ENCODE measurements around the gene TOB2. TPM values are rescaled to one million over a fixed set of nuclear protein-coding genes. Genes with fewer than 3 reads are reported as not detected.

Gene TOB2, protein sequence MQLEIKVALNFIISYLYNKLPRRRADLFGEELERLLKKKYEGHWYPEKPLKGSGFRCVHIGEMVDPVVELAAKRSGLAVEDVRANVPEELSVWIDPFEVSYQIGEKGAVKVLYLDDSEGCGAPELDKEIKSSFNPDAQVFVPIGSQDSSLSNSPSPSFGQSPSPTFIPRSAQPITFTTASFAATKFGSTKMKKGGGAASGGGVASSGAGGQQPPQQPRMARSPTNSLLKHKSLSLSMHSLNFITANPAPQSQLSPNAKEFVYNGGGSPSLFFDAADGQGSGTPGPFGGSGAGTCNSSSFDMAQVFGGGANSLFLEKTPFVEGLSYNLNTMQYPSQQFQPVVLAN
- total RNA-seq (10 to 100 TPM; 35.4 to 41.7 TPM), polyA plus RNA-seq (ENCODE audit: insufficient read depth, low read depth, low replicate concordance) (32.7 TPM)
- long read RNA-seq, donor 1, full-length matches to known transcripts: 26 of 26 reads
- long read RNA-seq, donor 1, partial matches to known transcripts: 0 of 26 reads
- long read RNA-seq, donor 1, other reads (novel, unspliced or antisense): 0 of 26 reads
- long read RNA-seq, donor 2, full-length matches to known transcripts: 14 of 14 reads
- long read RNA-seq, donor 2, partial matches to known transcripts: 0 of 14 reads
- long read RNA-seq, donor 2, other reads (novel, unspliced or antisense): 0 of 14 reads

DNA sequence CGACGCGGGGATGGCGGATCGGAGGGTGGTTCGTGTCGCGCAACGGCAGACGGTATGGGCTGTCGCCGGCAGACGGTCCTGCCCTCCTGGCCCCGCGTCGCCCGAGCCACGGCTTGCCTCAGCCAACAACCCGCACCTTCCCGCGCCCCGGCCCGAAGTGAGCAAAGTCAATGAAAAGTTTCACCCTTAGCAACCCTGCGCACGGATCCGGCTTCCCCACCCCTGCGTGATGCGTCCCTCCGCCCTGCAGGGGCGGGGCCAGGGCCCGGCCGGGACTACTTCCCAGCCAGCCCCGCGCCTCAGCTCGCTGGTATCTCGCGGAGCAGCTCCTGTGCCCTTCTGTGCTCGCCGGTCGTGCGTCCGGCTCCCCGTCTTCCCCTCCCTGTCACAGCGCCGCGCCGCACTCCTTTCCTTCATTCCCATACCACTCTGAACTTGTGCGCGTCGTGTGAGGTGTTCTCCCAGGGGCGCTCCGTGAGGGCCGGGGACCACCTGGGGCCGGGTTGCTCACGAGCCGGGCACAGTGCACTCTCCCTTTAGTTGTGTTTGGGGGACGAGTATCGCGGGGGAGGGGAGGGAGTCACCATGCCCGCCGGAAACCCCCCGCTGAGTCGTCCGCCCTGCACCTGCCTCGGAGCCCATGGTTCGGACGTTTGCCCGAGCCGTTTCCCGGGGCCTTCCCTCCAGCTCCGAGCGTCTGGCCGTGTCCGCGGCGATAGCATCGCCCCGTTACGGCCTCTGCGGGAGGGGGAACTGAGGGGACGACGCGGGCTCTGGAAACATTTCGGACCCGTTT is at the start of gene TOB2:
Gene TOB2, minus strand, starts transcription at position 163 of the 796 bp plus-strand sequence. CDS start 9,456 bp downstream, outside the sequence.
- no peaks in the 10 kb centered on the region for H3K27me3 ChIP-seq
- peak; percentile 97 for DNase-seq
- H3K4me3 ChIP-seq: peak within 1 kb of the TSS; percentile 94 to 96
- WGBS, 2 donors: 0 to 1% methylated on average over 24 to 78 of the region's 85 CpGs
- TF ChIP-seq, protein P1, sequence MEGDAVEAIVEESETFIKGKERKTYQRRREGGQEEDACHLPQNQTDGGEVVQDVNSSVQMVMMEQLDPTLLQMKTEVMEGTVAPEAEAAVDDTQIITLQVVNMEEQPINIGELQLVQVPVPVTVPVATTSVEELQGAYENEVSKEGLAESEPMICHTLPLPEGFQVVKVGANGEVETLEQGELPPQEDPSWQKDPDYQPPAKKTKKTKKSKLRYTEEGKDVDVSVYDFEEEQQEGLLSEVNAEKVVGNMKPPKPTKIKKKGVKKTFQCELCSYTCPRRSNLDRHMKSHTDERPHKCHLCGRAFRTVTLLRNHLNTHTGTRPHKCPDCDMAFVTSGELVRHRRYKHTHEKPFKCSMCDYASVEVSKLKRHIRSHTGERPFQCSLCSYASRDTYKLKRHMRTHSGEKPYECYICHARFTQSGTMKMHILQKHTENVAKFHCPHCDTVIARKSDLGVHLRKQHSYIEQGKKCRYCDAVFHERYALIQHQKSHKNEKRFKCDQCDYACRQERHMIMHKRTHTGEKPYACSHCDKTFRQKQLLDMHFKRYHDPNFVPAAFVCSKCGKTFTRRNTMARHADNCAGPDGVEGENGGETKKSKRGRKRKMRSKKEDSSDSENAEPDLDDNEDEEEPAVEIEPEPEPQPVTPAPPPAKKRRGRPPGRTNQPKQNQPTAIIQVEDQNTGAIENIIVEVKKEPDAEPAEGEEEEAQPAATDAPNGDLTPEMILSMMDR (IDR thresholded peaks at IDR 0.05): peak in 1 of 3 experiments; percentile 42
- peak; percentile 85 for TF ChIP-seq POLR2A (IDR thresholded peaks at IDR 0.05)
- no peaks in the 10 kb centered on the region for H3K9me3 ChIP-seq
- no peaks in the 10 kb centered on the region for H3K36me3 ChIP-seq (ENCODE audit: low read depth, missing control alignments)
- H3K27ac ChIP-seq: peak within 1 kb of the TSS; percentile 96 to 97
- intact Hi-C loops (cut with DNase I; ENCODE audit: low total_unique reads): no loop called here
- H3K4me1 ChIP-seq: peaks cover 25% of the 10 kb centered on the region

DNA sequence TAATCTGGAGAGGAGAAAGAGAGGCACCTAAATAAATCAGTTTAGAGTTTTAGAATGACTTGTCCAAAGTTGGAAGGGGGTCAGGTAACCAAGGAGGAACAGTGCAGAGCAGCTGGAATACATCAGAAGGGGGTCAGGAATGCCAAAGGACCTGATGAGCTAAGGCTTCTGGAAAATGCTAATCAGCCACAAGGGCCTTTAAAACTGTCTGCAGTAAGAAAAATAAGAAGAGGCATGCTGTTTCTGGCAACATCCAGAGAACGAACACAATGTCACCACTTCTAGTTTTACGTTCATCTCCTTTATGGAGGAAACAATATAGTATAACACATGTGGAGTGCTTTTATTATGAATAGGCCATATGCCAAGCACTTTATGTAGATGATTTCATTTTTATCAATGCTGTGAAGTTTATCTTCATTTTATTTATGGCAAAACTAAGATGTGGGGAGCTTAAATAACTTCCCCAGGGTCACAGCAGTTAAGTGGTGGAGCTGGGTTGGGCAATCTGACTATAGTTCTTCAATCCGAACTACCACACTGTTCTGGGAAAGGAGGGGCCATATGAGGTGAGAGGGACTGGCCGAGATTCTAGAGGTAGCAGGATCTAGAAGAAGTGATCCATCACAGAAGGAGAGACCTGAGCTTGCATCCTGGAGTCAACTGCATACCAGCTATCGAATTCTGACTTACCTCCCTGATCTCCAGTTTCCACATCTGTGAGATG is 44.9 kb upstream of the TOB2 start:
- Histone ChIP-seq H3K9me3 (no peaks in the 10 kb centered on the region), H3K27me3 (no peaks in the 10 kb centered on the region), H3K4me1 (peaks cover 16% of the 10 kb centered on the region), H3K4me3 (no peak overlapping the region), H3K27ac (peak overlapping the region in 1 of 2 donors; percentile 59), H3K36me3 (ENCODE audit: low read depth, missing control alignments) (no peaks in the 10 kb centered on the region)
- DNase-seq: no peak
- TF ChIP-seq POLR2A (IDR thresholded peaks at IDR 0.05): no peak
- TF ChIP-seq, protein P1 (IDR thresholded peaks at IDR 0.05): no peak
- intact Hi-C loops (cut with DNase I; ENCODE audit: low total_unique reads): no loop called here
- 53 to 57% methylated on average over 5 of the region's 5 CpGs for WGBS, 2 donors

DNA sequence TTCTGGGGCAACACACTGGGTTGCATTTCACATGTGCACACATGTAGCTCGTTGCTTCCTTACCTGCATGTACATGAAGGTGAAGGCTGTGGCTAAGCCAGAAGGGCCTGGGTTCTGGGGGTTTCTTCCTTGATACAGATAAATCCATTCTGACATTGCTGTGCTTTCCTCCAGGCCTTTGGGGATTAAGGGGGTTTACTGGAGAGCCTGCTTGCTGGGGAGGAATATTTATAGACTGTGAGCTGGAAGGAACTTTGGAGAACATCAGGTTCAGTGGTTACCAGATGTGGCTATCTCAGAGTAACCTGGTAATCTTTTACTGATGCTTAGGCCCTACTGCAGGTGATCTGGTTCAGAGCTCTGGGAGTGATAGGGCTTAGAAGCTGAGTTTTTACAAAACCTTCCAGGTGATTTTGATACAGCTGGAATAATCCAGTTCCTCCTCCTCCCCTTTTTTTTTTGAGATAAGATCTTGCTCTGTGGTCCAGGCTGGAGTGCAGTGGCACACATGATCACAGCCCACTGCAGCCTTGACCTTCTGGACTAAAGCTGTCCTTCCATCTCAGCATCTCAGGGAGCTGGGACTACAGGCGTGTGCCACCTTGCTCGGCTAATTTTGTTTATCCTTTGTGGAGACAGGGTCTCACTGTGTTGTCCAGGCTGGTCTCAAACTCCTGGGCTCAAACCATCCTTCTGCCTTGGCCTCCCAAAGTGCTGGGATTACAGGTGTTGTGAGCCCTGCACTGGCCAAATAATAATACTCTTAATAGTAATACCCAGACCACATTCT is 42.2 kb upstream of the TOB2 start:
- H3K27me3 ChIP-seq: no peaks in the 10 kb centered on the region
- H3K9me3 ChIP-seq: no peaks in the 10 kb centered on the region
- no peak for DNase-seq
- TF ChIP-seq, protein P1 (IDR thresholded peaks at IDR 0.05): no peak
- TF ChIP-seq POLR2A (IDR thresholded peaks at IDR 0.05): no peak
- no peak overlapping the region for H3K27ac ChIP-seq
- peaks cover 16% of the 10 kb centered on the region for H3K4me1 ChIP-seq
- intact Hi-C loops (cut with DNase I; ENCODE audit: low total_unique reads): no loop called here
- no peaks in the 10 kb centered on the region for H3K36me3 ChIP-seq (ENCODE audit: low read depth, missing control alignments)
- no peak overlapping the region for H3K4me3 ChIP-seq
- 72 to 75% methylated on average over 3 of the region's 3 CpGs for WGBS, 2 donors

DNA sequence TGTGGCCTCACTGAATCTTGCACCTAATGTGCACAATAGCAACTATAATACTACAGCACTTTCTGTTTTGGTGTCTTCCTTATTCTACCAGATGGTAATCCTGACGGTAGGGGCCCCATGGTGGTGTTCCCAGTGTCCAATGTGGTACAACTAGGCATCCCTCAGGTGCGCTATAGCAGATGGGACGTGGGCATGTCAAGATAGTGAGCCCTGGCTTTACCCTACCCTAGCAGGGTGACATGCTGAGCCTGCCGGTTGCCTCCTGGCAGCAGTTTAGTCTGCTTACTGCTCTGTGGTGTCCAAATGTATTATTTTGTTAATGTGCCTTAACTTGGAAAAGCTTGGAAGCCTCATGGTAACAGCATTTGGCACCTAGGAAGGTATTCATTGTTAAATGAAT is 41.5 kb upstream of the TOB2 start:
- Histone ChIP-seq H3K4me1 (peaks cover 18% of the 10 kb centered on the region), H3K36me3 (ENCODE audit: low read depth, missing control alignments) (no peaks in the 10 kb centered on the region), H3K27me3 (no peaks in the 10 kb centered on the region), H3K4me3 (no peak overlapping the region), H3K9me3 (no peaks in the 10 kb centered on the region), H3K27ac (no peak overlapping the region)
- TF ChIP-seq POLR2A (IDR thresholded peaks at IDR 0.05): no peak
- TF ChIP-seq, protein P1 (IDR thresholded peaks at IDR 0.05): no peak
- DNase-seq: no peak
- intact Hi-C loops (cut with DNase I; ENCODE audit: low total_unique reads): no loop called here
- WGBS, 2 donors: 89 to 91% methylated on average over 4 of the region's 4 CpGs

Measured in testis (tissue), 5 donors.